B cell (primary cell): Measurements from ENCODE around the gene PSORS1C1. TPM values are rescaled to one million over a fixed set of nuclear protein-coding genes. Genes with fewer than 3 reads are reported as not detected.

Experiments used
- ATAC-seq: fragments of 200-7000 bp; cut with Tn5 transposase; one replicate; pipeline ENCODE4 v1.10.0; 2021; ENCODE audit warnings: low read depth, mild to moderate bottlenecking, moderate number of reproducible peaks, moderate library complexity
- CTCF ChIA-PET: fragments of 350-600 bp; sonication (Branson Sonifier 250); formaldehyde crosslinking; loops from one replicate; lab custom pipeline; 2021; ENCODE audit warnings: antibody characterized with exemption, inconsistent platforms; lab: Charles Lee
- POLR2A ChIA-PET: fragments of 350-600 bp; sonication (Branson Sonifier 250); formaldehyde crosslinking; loops from one replicate; lab custom pipeline; 2021; ENCODE audit warnings: antibody characterized with exemption; lab: Charles Lee
- DNase-seq: peaks from one replicate; pipeline ENCODE4 v3.0.0; 2013
- H2AFZ ChIP-seq: 2 replicates; pipeline ENCODE4 v1.6.1; 2012; ENCODE audit warnings: mild to moderate bottlenecking, low read depth, low read length; ENCODE audit not compliant: insufficient read depth, poor library complexity, severe bottlenecking
- H3K27ac ChIP-seq, 2 donors: 1 replicate in 1 of 2; 2 replicates in 1 of 2; pipeline ENCODE4 v1.5.1; 2012 to 2013; ENCODE audit warnings: low read length in 2 of 2, mild to moderate bottlenecking in 2 of 2, moderate library complexity in 1 of 2
- H3K27me3 ChIP-seq, 4 experiments: fragments of 200-600 bp in 1 of 4; sonication (generic) in 1 of 4; replicated peaks in 1 of 4; 1 replicate in 2 of 4; 2 replicates in 2 of 4; pipeline versions ENCODE4 v1.6.1 to v1.7.0; 2013 to 2016; ENCODE audit warnings: low read length in 3 of 4, mild to moderate bottlenecking in 2 of 4, mixed read lengths in 1 of 4, moderate library complexity in 1 of 4; ENCODE audit not compliant: insufficient read depth in 4 of 4, control insufficient read depth in 3 of 4; ENCODE audit errors: control extremely low read depth in 1 of 4
- H3K36me3 ChIP-seq, 2 experiments: replicated peaks in 1 of 2; 1 replicate in 1 of 2; 2 replicates in 1 of 2; pipeline versions ENCODE4 v1.6.1 to v1.7.1; 2013; ENCODE audit warnings: low read length in 1 of 2; ENCODE audit not compliant: insufficient read depth in 2 of 2, control insufficient read depth in 1 of 2; ENCODE audit errors: control extremely low read depth in 1 of 2, extremely low read depth in 1 of 2
- H3K4me1 ChIP-seq, 2 donors: fragments of 200-600 bp in 1 of 2; sonication (generic) in 1 of 2; 1 replicate in 1 of 2; 2 replicates in 1 of 2; pipeline versions ENCODE4 v1.5.1 to v1.6.1; 2013 to 2017; ENCODE audit warnings: low read length in 2 of 2; ENCODE audit not compliant: control insufficient read depth in 2 of 2, insufficient read depth in 2 of 2
- H3K4me2 ChIP-seq: replicated peaks from 2 replicates; pipeline ENCODE3; 2012; ENCODE audit warnings: mild to moderate bottlenecking, low read depth, low read length; ENCODE audit not compliant: poor library complexity, severe bottlenecking
- H3K4me3 ChIP-seq, 5 experiments: fragments of 200-600 bp in 1 of 5; sonication (generic) in 1 of 5; 1 replicate in 3 of 5; 2 replicates in 2 of 5; pipeline versions ENCODE4 v1.5.1 to v1.7.0; 2011 to 2016; ENCODE audit warnings: low read length in 4 of 5, mild to moderate bottlenecking in 4 of 5, low read depth in 2 of 5, control low read depth in 1 of 5, moderate library complexity in 1 of 5; ENCODE audit not compliant: insufficient read depth in 1 of 5; ENCODE audit errors: control extremely low read depth in 1 of 5, extremely low read depth in 1 of 5
- H3K79me2 ChIP-seq: fragments of 200-600 bp; sonication (generic); one replicate; pipeline ENCODE4 v1.6.0; 2016; ENCODE audit warnings: low read length; ENCODE audit not compliant: control insufficient read depth, insufficient read depth
- H3K9ac ChIP-seq: fragments of 200-600 bp; sonication (generic); 2 replicates; pipeline ENCODE4 v1.6.1; 2017; ENCODE audit warnings: mild to moderate bottlenecking, low read length, moderate library complexity
- H3K9me3 ChIP-seq, 3 donors: one replicate each; pipeline versions ENCODE4 v1.6.1 to v1.7.1; 2013; ENCODE audit warnings: low read length in 2 of 3; ENCODE audit not compliant: control insufficient read depth in 2 of 3, insufficient read depth in 1 of 3; ENCODE audit errors: control extremely low read depth in 1 of 3
- H4K20me1 ChIP-seq: 2 replicates; pipeline ENCODE4 v1.6.0; 2012; ENCODE audit warnings: mild to moderate bottlenecking, low read length; ENCODE audit not compliant: insufficient read depth, control insufficient read depth, poor library complexity, severe bottlenecking
- H3K27ac Mint-ChIP-seq: one replicate; pipeline ENCODE4 v1.8.0; 2021; ENCODE audit warnings: mixed read lengths
- H3K27me3 Mint-ChIP-seq: one replicate; pipeline ENCODE4 v1.8.0; 2021; ENCODE audit warnings: mixed read lengths
- H3K4me1 Mint-ChIP-seq: one replicate; pipeline ENCODE4 v1.8.0; 2021; ENCODE audit warnings: mixed read lengths
- H3K4me3 Mint-ChIP-seq: one replicate; pipeline ENCODE4 v1.8.0; 2021; ENCODE audit warnings: mixed read lengths
- H3K9me3 Mint-ChIP-seq: one replicate; pipeline ENCODE4 v1.8.0; 2022; ENCODE audit warnings: mixed read lengths; ENCODE audit not compliant: insufficient read depth
- EZH2 ChIP-seq: IDR thresholded peaks from 2 replicates; pipeline ENCODE4 v1.6.1; 2012; ENCODE audit warnings: borderline replicate concordance, low read depth, mild to moderate bottlenecking, moderate library complexity, low read length; ENCODE audit not compliant: insufficient read depth, poor library complexity, severe bottlenecking
- WGBS: methylation state at CpG from one replicate; pipeline ENCODE4 v1.1.5; 2013; ENCODE audit warnings: missing lambda C conversion rate; ENCODE audit not compliant: insufficient coverage; 5-methylcytosine and 5-hydroxymethylcytosine counted together
- intact Hi-C: fragments of 100-400 bp; cut with micrococcal nuclease; formaldehyde crosslinking; loops from one replicate; pipeline ENCODE4 v1.10.0; 2022
- polyA plus RNA-seq: library from polyadenylated mRNA; depleted of rRNA; stranded (reverse); fragments of >200 nt; gene quantifications from 2 replicates; pipeline ENCODE4 v1.2.3, GENCODE V29; 2012
- total RNA-seq, 2 donors: library from RNA; stranded (reverse); fragments of 120-200 nt in 1 of 2; gene quantifications; 1 replicate in 1 of 2; 2 replicates in 1 of 2; pipeline versions ENCODE4 v1.2.3 to v1.2.4, GENCODE V29; 2013 to 2022
- TF ChIP-seq, protein P1 (sequence below): fragments of 200-600 bp; IDR thresholded peaks from one replicate; pipeline ENCODE4 v1.8.0; 2022; ENCODE audit warnings: antibody characterized with exemption, mild to moderate bottlenecking

Gene PSORS1C1
- total and polyA plus RNA-seq, 2 donors (not counting 1 experiment from before 2014, with no cell fraction given): not detected

GRCh38 chr6:31087494-31088089 is 27.0 kb upstream of the PSORS1C1 start:
- Histone ChIP-seq H4K20me1 (no peaks in the 10 kb centered on the region), H3K4me2 (no peak overlapping the region), H3K36me3 (no peaks in the 10 kb centered on the region), H3K27me3 (no peaks in the 10 kb centered on the region), H3K27ac (no peak overlapping the region), H3K4me3 (no peak overlapping the region), H3K4me1 (no peaks in the 10 kb centered on the region), H2AFZ (no peak overlapping the region), H3K9ac (no peak overlapping the region), H3K79me2 (no peaks in the 10 kb centered on the region), H3K9me3 (no peaks in the 10 kb centered on the region)
- Mint-ChIP-seq H3K4me3 (no peak overlapping the region), H3K27ac (no peak overlapping the region), H3K27me3 (peaks cover 21% of the 10 kb centered on the region), H3K9me3 (no peaks in the 10 kb centered on the region), H3K4me1 (no peaks in the 10 kb centered on the region)
- intact Hi-C loops: loop anchor here (1.0 to 10.0 kb wide), 5 partner anchors 173 to 603 kb away; partner anchors contain the start of genes HLA-E, IER3 and VARS2
- ChIA-PET POLR2A (no interaction called here), CTCF (interaction anchor here (0.6 to 7.2 kb wide), 48 partner anchors 8 to 986 kb away, joined by 3 to 237 read pairs (median 3); partner anchors contain the start of genes GTF2H4 and VARS2)
- 0% methylated on average over 4 of the region's 14 CpGs for WGBS
- peak; percentile 89 for DNase-seq
- no peak for TF ChIP-seq EZH2
- TF ChIP-seq, protein P1, sequence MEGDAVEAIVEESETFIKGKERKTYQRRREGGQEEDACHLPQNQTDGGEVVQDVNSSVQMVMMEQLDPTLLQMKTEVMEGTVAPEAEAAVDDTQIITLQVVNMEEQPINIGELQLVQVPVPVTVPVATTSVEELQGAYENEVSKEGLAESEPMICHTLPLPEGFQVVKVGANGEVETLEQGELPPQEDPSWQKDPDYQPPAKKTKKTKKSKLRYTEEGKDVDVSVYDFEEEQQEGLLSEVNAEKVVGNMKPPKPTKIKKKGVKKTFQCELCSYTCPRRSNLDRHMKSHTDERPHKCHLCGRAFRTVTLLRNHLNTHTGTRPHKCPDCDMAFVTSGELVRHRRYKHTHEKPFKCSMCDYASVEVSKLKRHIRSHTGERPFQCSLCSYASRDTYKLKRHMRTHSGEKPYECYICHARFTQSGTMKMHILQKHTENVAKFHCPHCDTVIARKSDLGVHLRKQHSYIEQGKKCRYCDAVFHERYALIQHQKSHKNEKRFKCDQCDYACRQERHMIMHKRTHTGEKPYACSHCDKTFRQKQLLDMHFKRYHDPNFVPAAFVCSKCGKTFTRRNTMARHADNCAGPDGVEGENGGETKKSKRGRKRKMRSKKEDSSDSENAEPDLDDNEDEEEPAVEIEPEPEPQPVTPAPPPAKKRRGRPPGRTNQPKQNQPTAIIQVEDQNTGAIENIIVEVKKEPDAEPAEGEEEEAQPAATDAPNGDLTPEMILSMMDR: peak; percentile 84
- peak; percentile 95 for ATAC-seq

- no CpG with 5 or more reads among the region's 3 CpGs for WGBS
- H3K4me3 ChIP-seq: no peak overlapping the region
- no peaks in the 10 kb centered on the region for H3K9me3 ChIP-seq
- DNase-seq (no peak), ATAC-seq (no peak)
- no peaks in the 10 kb centered on the region for H4K20me1 ChIP-seq
- H2AFZ ChIP-seq: no peak overlapping the region
- H3K27ac ChIP-seq: no peak overlapping the region
- intact Hi-C loops: no loop called here
- Mint-ChIP-seq H3K9me3 (no peaks in the 10 kb centered on the region), H3K27ac (no peak overlapping the region), H3K4me1 (peaks cover 16% of the 10 kb centered on the region), H3K4me3 (no peak overlapping the region), H3K27me3 (peaks cover 15% of the 10 kb centered on the region)
- no peaks in the 10 kb centered on the region for H3K79me2 ChIP-seq
- H3K36me3 ChIP-seq: no peaks in the 10 kb centered on the region
- TF ChIP-seq, protein P1: no peak
- TF ChIP-seq EZH2: no peak
- H3K27me3 ChIP-seq: no peaks in the 10 kb centered on the region
- CTCF ChIA-PET: interaction anchor here (1.0 to 7.2 kb wide), 7 partner anchors 9 to 360 kb away, joined by 3 to 237 read pairs (median 3); no protein-coding TSS in a partner anchor
- H3K9ac ChIP-seq: no peak overlapping the region
- POLR2A ChIA-PET: no interaction called here
- peaks cover 13 to 16% of the 10 kb centered on the region in 2 donors for H3K4me1 ChIP-seq
- H3K4me2 ChIP-seq: no peak overlapping the region
These were observed 24.2 kb upstream of the PSORS1C1 start for GRCh38 chr6:31090275-31090972.
